ENCODE data around the gene ZNF10. TPM values are rescaled to one million over a fixed set of nuclear protein-coding genes. Genes with fewer than 3 reads are reported as not detected.
A peak's percentile ranks its signal among the peaks of the same experiment; 100 is the strongest.

ZNF10 gene
- total RNA-seq, 2 donors from 2014 or later = 13.9 to 14.7 TPM

DNA sequence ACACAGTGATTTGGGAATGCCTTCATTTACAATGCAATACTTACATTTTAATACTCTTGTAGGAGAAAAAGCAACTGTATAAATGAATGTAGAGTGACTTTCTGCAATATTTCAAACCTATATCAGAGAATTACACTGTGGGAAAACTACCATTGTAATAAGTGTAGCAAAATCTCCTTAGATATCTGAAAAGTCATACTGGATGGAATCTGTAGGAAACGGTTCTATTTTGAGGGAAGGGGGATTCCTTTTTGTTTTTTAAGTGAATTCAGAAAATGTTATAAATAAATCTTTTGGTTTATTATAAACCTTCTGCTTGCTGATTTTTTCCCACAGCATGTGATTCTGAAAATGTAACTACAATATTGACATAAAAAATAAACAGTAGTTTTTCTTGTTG, 23.3 kb upstream of the ZNF10 start:
- Histone ChIP-seq H3K36me3 (peaks cover 55% of the 10 kb centered on the region), H3K4me3 (no peak overlapping the region)
- ATAC-seq (ENCODE audit: insufficient number of reproducible peaks, low FRiP score, low read depth) = no peak

DNA sequence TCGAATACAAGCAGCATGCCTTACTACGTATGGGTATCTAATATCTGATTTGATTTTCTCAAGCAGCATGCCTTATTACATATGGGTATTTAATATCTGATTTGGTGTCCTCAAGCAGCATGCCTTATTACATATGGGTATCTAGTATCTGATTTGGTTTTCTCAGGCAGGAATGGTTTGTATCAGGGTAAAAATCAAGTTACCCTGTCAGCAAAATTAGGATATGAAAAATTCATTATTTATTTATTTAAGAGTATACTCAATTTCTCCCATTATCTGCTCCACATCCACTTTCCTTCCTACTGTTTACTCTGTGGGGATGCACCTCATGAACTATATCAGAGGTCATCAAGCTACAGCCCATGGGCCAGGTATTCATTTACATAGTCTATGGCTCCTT, 22.3 kb upstream of the ZNF10 start:
- no peak for TF ChIP-seq CTCF (IDR thresholded peaks at IDR 0.05)
- ATAC-seq (ENCODE audit: insufficient number of reproducible peaks, low FRiP score, low read depth) (no peak), DNase-seq (ENCODE audit: low spot score) (no peak)
- H3K27me3 ChIP-seq (replicated peaks; ENCODE audit: insufficient read depth) = no peaks in the 10 kb centered on the region
- no peak overlapping the region for H3K4me3 ChIP-seq
- no peaks in the 10 kb centered on the region for H3K4me1 ChIP-seq (ENCODE audit: control insufficient read depth in 1 of 2, low read depth in 2 of 2)
- peaks cover 96% of the 10 kb centered on the region for H3K9me3 ChIP-seq
- H3K27ac ChIP-seq = no peak overlapping the region
- peaks cover 46% of the 10 kb centered on the region for H3K36me3 ChIP-seq

More for the DNA sequence above, 23.3 kb upstream of the ZNF10 start:
- peaks cover 99% of the 10 kb centered on the region for H3K9me3 ChIP-seq
- DNase-seq (ENCODE audit: low spot score) = no peak
- no peak for TF ChIP-seq CTCF (IDR thresholded peaks at IDR 0.05)
- no peak overlapping the region for H3K27ac ChIP-seq
- no peaks in the 10 kb centered on the region for H3K4me1 ChIP-seq (ENCODE audit: control insufficient read depth in 1 of 2, low read depth in 2 of 2)
- H3K27me3 ChIP-seq (replicated peaks; ENCODE audit: insufficient read depth) = no peaks in the 10 kb centered on the region

- H3K36me3 ChIP-seq = peaks cover 66% of the 10 kb centered on the region
- no peak for DNase-seq (ENCODE audit: low spot score)
- H3K9me3 ChIP-seq = peaks cover 98% of the 10 kb centered on the region
- peak overlapping the region; percentile 16 for H3K4me3 ChIP-seq
- no peak for TF ChIP-seq CTCF (IDR thresholded peaks at IDR 0.05)
- H3K4me1 ChIP-seq (ENCODE audit: control insufficient read depth in 1 of 2, low read depth in 2 of 2) = no peaks in the 10 kb centered on the region
- H3K27ac ChIP-seq = no peak overlapping the region
- no peak for ATAC-seq (ENCODE audit: insufficient number of reproducible peaks, low FRiP score, low read depth)
- no peaks in the 10 kb centered on the region for H3K27me3 ChIP-seq (replicated peaks; ENCODE audit: insufficient read depth)
These were observed 9.8 kb upstream of the ZNF10 start for GRCh38 chr12:133120385-133121191.

DNA sequence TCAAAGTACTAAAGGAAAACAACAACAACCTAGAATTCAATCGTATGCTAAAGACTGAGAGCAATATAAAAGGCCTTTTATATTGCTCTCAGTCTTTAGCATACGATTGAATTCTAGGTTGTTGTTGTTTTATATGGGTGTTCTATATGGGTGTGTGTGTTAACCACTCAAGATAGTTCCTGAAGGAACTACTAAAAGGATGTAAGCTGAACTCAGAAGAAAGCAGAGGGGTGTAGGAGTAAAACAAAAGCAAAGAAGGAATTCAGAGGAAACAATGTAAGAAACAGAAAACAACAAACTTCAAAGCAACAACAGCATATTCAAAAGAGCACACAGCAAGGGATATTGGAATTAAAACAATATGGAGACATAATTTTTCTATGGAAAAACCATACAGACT, 5.8 kb upstream of the ZNF10 start:
- TF ChIP-seq CTCF (IDR thresholded peaks at IDR 0.05) = no peak
- no peak for ATAC-seq (ENCODE audit: insufficient number of reproducible peaks, low FRiP score, low read depth)
- Histone ChIP-seq H3K4me1 (ENCODE audit: control insufficient read depth in 1 of 2, low read depth in 2 of 2) (peaks cover 0 to 7% of the 10 kb centered on the region in 2 donors), H3K36me3 (peaks cover 50% of the 10 kb centered on the region), H3K27ac (no peak overlapping the region), H3K4me3 (no peak overlapping the region), H3K9me3 (peaks cover 95% of the 10 kb centered on the region), H3K27me3 (replicated peaks; ENCODE audit: insufficient read depth) (no peaks in the 10 kb centered on the region)
- no peak for DNase-seq (ENCODE audit: low spot score)

GRCh38 chr12:133129368-133130037, 924 bp upstream of the ZNF10 start:
- TF ChIP-seq CTCF (IDR thresholded peaks at IDR 0.05) = no peak
- peaks cover 6 to 8% of the 10 kb centered on the region in 2 donors for H3K4me1 ChIP-seq (ENCODE audit: control insufficient read depth in 1 of 2, low read depth in 2 of 2)
- peak overlapping the region; percentile 86 to 94 for H3K27ac ChIP-seq
- no peak for DNase-seq (ENCODE audit: low spot score)
- peak overlapping the region; percentile 93 for H3K4me3 ChIP-seq
- H3K9me3 ChIP-seq = peaks cover 69% of the 10 kb centered on the region
- H3K36me3 ChIP-seq = peaks cover 16% of the 10 kb centered on the region
- no peaks in the 10 kb centered on the region for H3K27me3 ChIP-seq (replicated peaks; ENCODE audit: insufficient read depth)
- no peak for ATAC-seq (ENCODE audit: insufficient number of reproducible peaks, low FRiP score, low read depth)
